Endothelial cell of umbilical vein (primary cell): ENCODE results near the gene ITGA3. TPM values are rescaled to one million over a fixed set of nuclear protein-coding genes. Genes with fewer than 3 reads are reported as not detected.
A peak's percentile ranks its signal among the peaks of the same experiment; 100 is the strongest.

Experiments used
- BruUV-seq: library from RNA; stranded (reverse); fragments of 400-500 nt; replicated peaks from 2 replicates; lab custom pipeline; 2021; lab: Mats Ljungman, UMichigan
- CTCF ChIA-PET: fragments of 300-600, 350-600 bp; sonication (Branson Sonifier 250); formaldehyde crosslinking; loops from one replicate; lab custom pipeline; 2021; ENCODE audit warnings: antibody characterized with exemption, inconsistent platforms; lab: Charles Lee
- POLR2A ChIA-PET: fragments of 300-600, 350-600 bp; sonication (Branson Sonifier 250); formaldehyde crosslinking; loops from one replicate; lab custom pipeline; 2021; ENCODE audit warnings: antibody characterized with exemption, inconsistent platforms; lab: Charles Lee
- DNase-seq: peaks from one replicate; pipeline ENCODE4 v3.0.0-alpha.2; 2011; ENCODE audit warnings: low read depth, low spot score
- FAIRE-seq: peaks from 2 replicates; lab custom pipeline; 2011; peaks lifted over from hg19 to GRCh38; lab: Jason Lieb, UNC
- H2AFZ ChIP-seq: 2 replicates; pipeline ENCODE4 v1.6.0; 2012; ENCODE audit warnings: low read depth, low read length, control low read depth, inconsistent platforms
- H3K27ac ChIP-seq: 2 replicates; pipeline ENCODE4 v1.5.1; 2011; ENCODE audit warnings: low read depth, mild to moderate bottlenecking, control low read depth, low read length, moderate library complexity; ENCODE audit not compliant: insufficient read depth
- H3K27me3 ChIP-seq, 2 experiments: 2 replicates each; pipeline versions ENCODE4 v1.6.0 to v1.6.1; 2011; ENCODE audit warnings: low read length in 2 of 2, mixed read lengths in 1 of 2; ENCODE audit not compliant: control insufficient read depth in 2 of 2, insufficient read depth in 2 of 2
- H3K36me3 ChIP-seq, 2 experiments: 2 replicates in 1 of 2; 3 replicates in 1 of 2; pipeline ENCODE4 v1.5.1; 2011; ENCODE audit warnings: low read length in 2 of 2, mild to moderate bottlenecking in 1 of 2, moderate library complexity in 1 of 2; ENCODE audit not compliant: control insufficient read depth in 2 of 2, insufficient read depth in 2 of 2; ENCODE audit errors: extremely low read depth in 1 of 2
- H3K4me1 ChIP-seq: 3 replicates; pipeline ENCODE4 v1.5.1; 2011; ENCODE audit warnings: mild to moderate bottlenecking, low read length; ENCODE audit not compliant: control insufficient read depth, insufficient read depth; ENCODE audit errors: extremely low read depth
- H3K4me2 ChIP-seq: 2 replicates; pipeline ENCODE4 v1.6.1; 2011; ENCODE audit warnings: low read length, control low read depth, mixed read lengths; ENCODE audit not compliant: insufficient read depth
- H3K4me3 ChIP-seq, 3 experiments: fragments of 200-600 bp in 1 of 3; sonication (generic), shearing (Covaris generic) in 1 of 3; replicated peaks in 1 of 3; 2 replicates each; pipeline ENCODE4 v1.5.1; 2011 to 2016; ENCODE audit warnings: control low read depth in 3 of 3, low read length in 3 of 3, mild to moderate bottlenecking in 2 of 3, inconsistent platforms in 1 of 3, low read depth in 1 of 3, moderate library complexity in 1 of 3; ENCODE audit not compliant: insufficient read depth in 1 of 3
- H3K79me2 ChIP-seq: 2 replicates; pipeline ENCODE4 v1.6.0; 2012; ENCODE audit warnings: low read length, inconsistent platforms; ENCODE audit not compliant: control insufficient read depth, insufficient read depth
- H3K9ac ChIP-seq: replicated peaks from 2 replicates; pipeline ENCODE3; 2011; ENCODE audit warnings: low read length, control low read depth; ENCODE audit not compliant: insufficient read depth; ENCODE audit errors: extremely low read depth
- H3K9me1 ChIP-seq: replicated peaks from 3 replicates; pipeline ENCODE4 v1.6.0; 2011; ENCODE audit warnings: mild to moderate bottlenecking, low read length; ENCODE audit not compliant: control insufficient read depth, insufficient read depth; ENCODE audit errors: extremely low read depth
- H3K9me3 ChIP-seq: replicated peaks from 2 replicates; pipeline ENCODE4 v1.5.1; 2012; ENCODE audit warnings: low read length, inconsistent platforms; ENCODE audit not compliant: control insufficient read depth, insufficient read depth
- H4K20me1 ChIP-seq: replicated peaks from 2 replicates; pipeline ENCODE3; 2011; ENCODE audit warnings: mild to moderate bottlenecking, low read length; ENCODE audit not compliant: control insufficient read depth, insufficient read depth; ENCODE audit errors: extremely low read depth
- EZH2 ChIP-seq: IDR thresholded peaks from 2 replicates; pipeline ENCODE4 v1.6.1; 2012; ENCODE audit warnings: borderline replicate concordance, low read depth, mild to moderate bottlenecking, moderate library complexity, low read length, inconsistent platforms; ENCODE audit not compliant: severe bottlenecking
- FOS ChIP-seq: IDR thresholded peaks from 2 replicates; pipeline ENCODE4 v1.6.1; 2011; ENCODE audit warnings: mild to moderate bottlenecking, low read length, moderate library complexity, borderline replicate concordance; ENCODE audit not compliant: insufficient read depth
- GATA2 ChIP-seq: IDR thresholded peaks from 2 replicates; pipeline ENCODE4 v1.7.0; 2011; ENCODE audit warnings: low read depth, mild to moderate bottlenecking, moderate library complexity, mixed read lengths, low read length; ENCODE audit not compliant: insufficient read length, insufficient read depth
- JUN ChIP-seq: IDR thresholded peaks from 2 replicates; pipeline ENCODE4 v1.6.1; 2011; ENCODE audit warnings: borderline replicate concordance, low read depth; ENCODE audit not compliant: insufficient read length, insufficient read depth
- MAX ChIP-seq: IDR thresholded peaks from 2 replicates; pipeline ENCODE4 v1.6.1; 2011; ENCODE audit not compliant: insufficient read depth, insufficient read length
- MYC ChIP-seq: IDR thresholded peaks from one replicate; pipeline ENCODE4 v1.6.1; 2011; ENCODE audit warnings: mild to moderate bottlenecking, low read depth, low read length
- POLR2A ChIP-seq: IDR thresholded peaks from 2 replicates; pipeline ENCODE4 v1.6.1; 2012; ENCODE audit warnings: low read depth, mild to moderate bottlenecking, control low read depth, low read length
- POLR2AphosphoS5 ChIP-seq: IDR thresholded peaks from 2 replicates; pipeline ENCODE4 v1.6.1; 2012; ENCODE audit warnings: low read depth, mild to moderate bottlenecking, control low read depth, low read length, moderate library complexity; ENCODE audit not compliant: insufficient read depth
- dilution Hi-C: fragments of 300-500 bp; cut with MboI; formaldehyde crosslinking; loops from one replicate; pipeline ENCODE4 v1.15.0; 2019; ENCODE audit warnings: low sequenced_read_pairs; ENCODE audit not compliant: extremely low pct_ligation_motif_present
- intact Hi-C: fragments of 100-400 bp; cut with micrococcal nuclease; formaldehyde crosslinking; loops from one replicate; pipeline ENCODE4 v1.10.0; 2022
- polyA plus RNA-seq, 4 experiments: library from polyadenylated mRNA; depleted of rRNA in 3 of 4; stranded (reverse) in 3 of 4; unstranded in 1 of 4; fragments of >200 nt; gene quantifications; 2 replicates each; pipeline versions ENCODE4 v1.2.1 to v1.2.3, GENCODE V29; 2011 to 2012; ENCODE audit warnings: missing spikeins in 1 of 4
- total RNA-seq: library from RNA; stranded (reverse); gene quantifications from 2 replicates; pipeline ENCODE4 v1.2.3, GENCODE V29; 2021
- TF ChIP-seq, protein P1 (sequence below), 2 donors: IDR thresholded peaks; 1 replicate in 1 of 2; 2 replicates in 1 of 2; pipeline ENCODE4 v1.5.1; 2011; ENCODE audit warnings: low read length in 2 of 2, mild to moderate bottlenecking in 2 of 2, moderate library complexity in 2 of 2, control low read depth in 1 of 2, inconsistent platforms in 1 of 2, low read depth in 1 of 2; ENCODE audit not compliant: insufficient read depth in 1 of 2; ENCODE audit errors: extremely low read depth in 1 of 2

Gene ITGA3
- total and polyA plus RNA-seq, 2 donors (not counting 3 experiments of a cell fraction or from before 2014, with no cell fraction given) = 92.7 to 112 TPM

DNA sequence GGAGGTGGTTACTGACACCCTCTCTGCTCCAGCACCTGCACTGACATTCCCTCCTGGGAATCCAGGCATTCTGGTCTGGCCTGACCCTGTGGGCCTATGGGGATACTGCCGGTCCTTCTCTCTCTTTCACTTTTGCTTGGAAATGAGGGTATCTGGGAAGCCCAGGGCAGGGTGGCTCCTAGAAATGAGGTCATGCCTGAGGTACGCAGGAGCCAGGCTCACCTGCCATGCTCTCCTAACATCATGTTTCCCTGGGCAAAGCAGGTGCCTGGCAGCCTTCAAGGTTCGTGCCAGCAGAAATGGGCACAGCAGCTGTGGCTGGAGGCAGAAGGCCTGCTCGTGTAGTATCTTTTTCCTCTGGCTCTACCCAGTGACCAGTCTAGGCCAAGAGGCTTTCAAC is 3.3 kb downstream of the ITGA3 start:
- Histone ChIP-seq H3K9me1 (no peaks in the 10 kb centered on the region), H3K9me3 (no peaks in the 10 kb centered on the region), H4K20me1 (no peaks in the 10 kb centered on the region), H3K36me3 (no peaks in the 10 kb centered on the region), H3K79me2 (peaks cover 17% of the 10 kb centered on the region), H3K9ac (no peak overlapping the region), H3K27ac (no peak overlapping the region), H2AFZ (no peak overlapping the region), H3K4me1 (peaks cover 45% of the 10 kb centered on the region), H3K4me2 (peak overlapping the region; percentile 15), H3K4me3 (no peak overlapping the region), H3K27me3 (no peaks in the 10 kb centered on the region)
- intact Hi-C loops (no loop called here), dilution Hi-C loops (no loop called here)
- CTCF ChIA-PET = interaction anchor here (0.9 to 8.3 kb wide), 7 partner anchors 20 to 35 kb away, joined by 5 to 146 read pairs (median 24); partner anchors contain the start of gene PDK2
- DNase-seq (no peak), FAIRE-seq (no peak)
- BruUV-seq = no TSS peak
- TF ChIP-seq MYC (no peak), GATA2 (no peak), POLR2AphosphoS5 (no peak), EZH2 (no peak), JUN (no peak), MAX (no peak), POLR2A (no peak), FOS (no peak)
- TF ChIP-seq, protein P1, sequence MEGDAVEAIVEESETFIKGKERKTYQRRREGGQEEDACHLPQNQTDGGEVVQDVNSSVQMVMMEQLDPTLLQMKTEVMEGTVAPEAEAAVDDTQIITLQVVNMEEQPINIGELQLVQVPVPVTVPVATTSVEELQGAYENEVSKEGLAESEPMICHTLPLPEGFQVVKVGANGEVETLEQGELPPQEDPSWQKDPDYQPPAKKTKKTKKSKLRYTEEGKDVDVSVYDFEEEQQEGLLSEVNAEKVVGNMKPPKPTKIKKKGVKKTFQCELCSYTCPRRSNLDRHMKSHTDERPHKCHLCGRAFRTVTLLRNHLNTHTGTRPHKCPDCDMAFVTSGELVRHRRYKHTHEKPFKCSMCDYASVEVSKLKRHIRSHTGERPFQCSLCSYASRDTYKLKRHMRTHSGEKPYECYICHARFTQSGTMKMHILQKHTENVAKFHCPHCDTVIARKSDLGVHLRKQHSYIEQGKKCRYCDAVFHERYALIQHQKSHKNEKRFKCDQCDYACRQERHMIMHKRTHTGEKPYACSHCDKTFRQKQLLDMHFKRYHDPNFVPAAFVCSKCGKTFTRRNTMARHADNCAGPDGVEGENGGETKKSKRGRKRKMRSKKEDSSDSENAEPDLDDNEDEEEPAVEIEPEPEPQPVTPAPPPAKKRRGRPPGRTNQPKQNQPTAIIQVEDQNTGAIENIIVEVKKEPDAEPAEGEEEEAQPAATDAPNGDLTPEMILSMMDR (IDR thresholded peaks at IDR 0.05; ENCODE audit: extremely low read depth in 1 of 2, insufficient read depth in 1 of 2, low read depth in 1 of 2, low read length in 2 of 2) = no peak
- POLR2A ChIA-PET = no interaction called here
